Left lung (tissue), 10 donors: ENCODE data around the gene GIMAP8. TPM values are rescaled to one million over a fixed set of nuclear protein-coding genes. Genes with fewer than 3 reads are reported as not detected.

Experiments used
- ATAC-seq: fragments of 200-7000 bp; cut with Tn5 transposase; one replicate; pipeline ENCODE4 v1.9.1; 2020; ENCODE audit warnings: moderate library complexity
- DNase-seq, 4 donors: peaks; one replicate each; pipeline ENCODE4 v3.0.0-alpha.2; 2013 to 2020
- H3K27ac ChIP-seq, 2 donors: fragments of 200-600 bp; sonication (generic) in 1 of 2; one replicate each; pipeline versions ENCODE4 v1.5.0 to v1.8.0; 2020 to 2021
- H3K27me3 ChIP-seq, 2 donors: fragments of 200-600 bp; sonication (generic) in 1 of 2; one replicate each; pipeline versions ENCODE4 v1.5.0 to v1.8.0; 2020 to 2021
- H3K36me3 ChIP-seq, 2 donors: fragments of 200-600 bp; sonication (generic) in 1 of 2; one replicate each; pipeline versions ENCODE4 v1.5.0 to v1.8.0; 2020 to 2021
- H3K4me1 ChIP-seq, 2 donors: fragments of 200-600 bp; one replicate each; pipeline ENCODE4 v1.8.0; 2021
- H3K4me3 ChIP-seq, 2 donors: fragments of 200-600 bp; sonication (generic) in 1 of 2; one replicate each; pipeline versions ENCODE4 v1.5.0 to v1.8.0; 2020 to 2021; ENCODE audit warnings: mild to moderate bottlenecking in 1 of 2
- H3K9me3 ChIP-seq, 2 donors: fragments of 200-600 bp; sonication (generic) in 1 of 2; one replicate each; pipeline versions ENCODE4 v1.5.0 to v1.8.0; 2020 to 2021
- CTCF ChIP-seq, 2 donors: fragments of 200-600 bp; sonication (generic) in 1 of 2; IDR thresholded peaks; one replicate each; pipeline versions ENCODE4 v1.5.0 to v1.8.0; 2021; ENCODE audit warnings: antibody characterized with exemption in 2 of 2
- intact Hi-C, 2 donors: fragments of 100-400 bp; cut with DNase I; formaldehyde crosslinking; loops; one replicate each; pipeline versions ENCODE4 v1.11.2 to v1.14.2; 2022
- polyA plus RNA-seq, 6 donors: library from polyadenylated mRNA; unstranded; fragments of 120-200 nt; gene quantifications; one replicate each; pipeline ENCODE4 v1.2.1, GENCODE V29; 2013; ENCODE audit not compliant: insufficient read length in 6 of 6
- total RNA-seq, 2 donors: library from RNA; stranded (reverse); fragmentation: NEBNext Ultra II Directional; extraction: Animal tissue kit (Norgen Biotek cat#: 25700); gene quantifications; one replicate each; pipeline ENCODE4 v1.2.1, GENCODE V29; 2021
- donor health status: DM: no; HTN: yes; CAD: no.
- donor health status: DM: no; HTN: no; CAD: no.

Gene GIMAP8
- total and polyA plus RNA-seq, 8 donors, result 17.1 to 37.3 (median 24.6) TPM

- no peak for TF ChIP-seq CTCF (IDR thresholded peaks at IDR 0.05)
- intact Hi-C loops, result no loop called here
- Histone ChIP-seq H3K27ac (no peak overlapping the region), H3K9me3 (no peaks in the 10 kb centered on the region), H3K4me3 (no peak overlapping the region), H3K36me3 (no peaks in the 10 kb centered on the region), H3K27me3 (no peaks in the 10 kb centered on the region), H3K4me1 (peaks cover 0 to 28% of the 10 kb centered on the region in 2 donors)
- ATAC-seq (no peak), DNase-seq (no peak)
Observed at GRCh38 chr7:150431839-150432658, 18.4 kb upstream of the GIMAP8 start.

GRCh38 chr7:150432915-150433892, 17.2 kb upstream of the GIMAP8 start:
- no peaks in the 10 kb centered on the region for H3K9me3 ChIP-seq
- peaks cover 0 to 28% of the 10 kb centered on the region in 2 donors for H3K4me1 ChIP-seq
- H3K27me3 ChIP-seq, result no peaks in the 10 kb centered on the region
- DNase-seq (peak in 1 of 4 donors; percentile 40), ATAC-seq (peak; percentile 58)
- H3K27ac ChIP-seq, result no peak overlapping the region
- H3K36me3 ChIP-seq, result no peaks in the 10 kb centered on the region
- intact Hi-C loops, result no loop called here
- TF ChIP-seq CTCF (IDR thresholded peaks at IDR 0.05), result no peak
- H3K4me3 ChIP-seq, result no peak overlapping the region

GRCh38 chr7:150434240-150434639, 16.2 kb upstream of the GIMAP8 start:
- no peaks in the 10 kb centered on the region for H3K9me3 ChIP-seq
- H3K4me1 ChIP-seq, result peaks cover 0 to 21% of the 10 kb centered on the region in 2 donors
- H3K27me3 ChIP-seq, result no peaks in the 10 kb centered on the region
- DNase-seq, result no peak
- ATAC-seq, result no peak
- intact Hi-C loops, result no loop called here
- H3K4me3 ChIP-seq, result no peak overlapping the region
- H3K36me3 ChIP-seq, result no peaks in the 10 kb centered on the region
- TF ChIP-seq CTCF (IDR thresholded peaks at IDR 0.05), result no peak
- no peak overlapping the region for H3K27ac ChIP-seq

GRCh38 chr7:150435047-150435389, 15.4 kb upstream of the GIMAP8 start:
- no peak overlapping the region for H3K4me3 ChIP-seq
- ATAC-seq (no peak), DNase-seq (no peak)
- H3K27ac ChIP-seq, result peak overlapping the region in 1 of 2 donors; percentile 1
- no peaks in the 10 kb centered on the region for H3K27me3 ChIP-seq
- no peaks in the 10 kb centered on the region for H3K9me3 ChIP-seq
- H3K4me1 ChIP-seq, result peaks cover 0 to 24% of the 10 kb centered on the region in 2 donors
- intact Hi-C loops, result no loop called here
- no peak for TF ChIP-seq CTCF (IDR thresholded peaks at IDR 0.05)
- H3K36me3 ChIP-seq, result no peaks in the 10 kb centered on the region
